GM19193 (cell line): Measurements from ENCODE around the gene MAP4K2.

Experiments used
- POLR2A ChIP-seq: IDR thresholded peaks from 4 replicates; pipeline ENCODE4 v1.6.1; 2011; ENCODE audit not compliant: insufficient read depth, insufficient read length; ENCODE audit errors: extremely low read depth

MAP4K2 gene

GRCh38 chr11:64791781-64792291 is 11.2 kb downstream of the MAP4K2 start:
- no peak for TF ChIP-seq POLR2A

- TF ChIP-seq POLR2A: no peak
Measured at GRCh38 chr11:64790205-64791095, 12.6 kb downstream of the MAP4K2 start.

- TF ChIP-seq POLR2A: no peak
Measured at GRCh38 chr11:64789331-64790204, 13.4 kb downstream of the MAP4K2 start.

GRCh38 chr11:64788321-64789215 is 14.4 kb downstream of the MAP4K2 start:
- TF ChIP-seq POLR2A: no peak

GRCh38 chr11:64787526-64788320 is 15.3 kb downstream of the MAP4K2 start:
- TF ChIP-seq POLR2A: no peak

- TF ChIP-seq POLR2A: no peak
Measured at GRCh38 chr11:64786308-64786707, 16.7 kb downstream of the MAP4K2 start.

GRCh38 chr11:64784813-64785581 is 18.0 kb downstream of the MAP4K2 start:
- TF ChIP-seq POLR2A: no peak

- TF ChIP-seq POLR2A: peak; percentile 85
Measured at GRCh38 chr11:64778473-64779298, 24.3 kb downstream of the MAP4K2 start, which contains the start of gene SF1. TSS of gene SF1 (minus strand) at chr11:64778542. CDS start at chr11:64778392, 150 bp downstream.

- peak; percentile 73 for TF ChIP-seq POLR2A
Measured at GRCh38 chr11:64778223-64778472, 24.9 kb downstream of the MAP4K2 start.

- TF ChIP-seq POLR2A: peak; percentile 44
Measured at GRCh38 chr11:64777449-64778222, 25.4 kb downstream of the MAP4K2 start.

GRCh38 chr11:64776875-64777274 is 26.1 kb downstream of the MAP4K2 start:
- no peak for TF ChIP-seq POLR2A
